ENCODE results near the gene KCNS1. TPM values are rescaled to one million over a fixed set of nuclear protein-coding genes. Genes with fewer than 3 reads are reported as not detected.

KCNS1 gene
- total RNA-seq, 1 donor from 2014 or later, result 3.5 TPM

GRCh38 chr20:45113865-45114264 is 12.9 kb upstream of the KCNS1 start:
- Histone ChIP-seq H3K27me3 (ENCODE audit: low read depth) (no peaks in the 10 kb centered on the region), H3K9me3 (no peaks in the 10 kb centered on the region), H3K27ac (no peak overlapping the region), H3K4me3 (no peak overlapping the region), H3K4me1 (no peaks in the 10 kb centered on the region), H3K36me3 (no peaks in the 10 kb centered on the region)
- ATAC-seq (no peak), DNase-seq (no peak)
- intact Hi-C loops (cut with DNase I), result no loop called here
- no peak for TF ChIP-seq CTCF (IDR thresholded peaks at IDR 0.05)

DNA sequence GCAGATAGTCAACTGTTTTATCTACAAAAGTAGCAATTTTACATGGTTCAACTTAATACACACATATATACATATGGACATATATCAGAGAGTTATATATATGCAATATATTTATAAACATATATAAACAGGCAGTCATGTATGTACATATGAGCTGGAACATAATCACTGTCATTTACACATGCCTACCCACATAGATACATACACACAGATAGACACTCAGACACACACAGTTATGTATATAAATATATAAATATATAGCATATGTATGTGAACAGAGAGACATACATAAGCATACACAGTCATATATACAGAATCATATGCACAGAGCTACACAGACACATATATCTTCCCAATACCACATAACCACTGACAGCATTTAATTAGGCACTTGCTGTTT is 11.8 kb upstream of the KCNS1 start:
- Histone ChIP-seq H3K9me3 (no peaks in the 10 kb centered on the region), H3K4me1 (no peaks in the 10 kb centered on the region), H3K36me3 (no peaks in the 10 kb centered on the region), H3K27ac (no peak overlapping the region), H3K27me3 (ENCODE audit: low read depth) (no peaks in the 10 kb centered on the region), H3K4me3 (no peak overlapping the region)
- TF ChIP-seq CTCF (IDR thresholded peaks at IDR 0.05), result no peak
- intact Hi-C loops (cut with DNase I), result no loop called here
- ATAC-seq, result no peak
- no peak for DNase-seq

DNA sequence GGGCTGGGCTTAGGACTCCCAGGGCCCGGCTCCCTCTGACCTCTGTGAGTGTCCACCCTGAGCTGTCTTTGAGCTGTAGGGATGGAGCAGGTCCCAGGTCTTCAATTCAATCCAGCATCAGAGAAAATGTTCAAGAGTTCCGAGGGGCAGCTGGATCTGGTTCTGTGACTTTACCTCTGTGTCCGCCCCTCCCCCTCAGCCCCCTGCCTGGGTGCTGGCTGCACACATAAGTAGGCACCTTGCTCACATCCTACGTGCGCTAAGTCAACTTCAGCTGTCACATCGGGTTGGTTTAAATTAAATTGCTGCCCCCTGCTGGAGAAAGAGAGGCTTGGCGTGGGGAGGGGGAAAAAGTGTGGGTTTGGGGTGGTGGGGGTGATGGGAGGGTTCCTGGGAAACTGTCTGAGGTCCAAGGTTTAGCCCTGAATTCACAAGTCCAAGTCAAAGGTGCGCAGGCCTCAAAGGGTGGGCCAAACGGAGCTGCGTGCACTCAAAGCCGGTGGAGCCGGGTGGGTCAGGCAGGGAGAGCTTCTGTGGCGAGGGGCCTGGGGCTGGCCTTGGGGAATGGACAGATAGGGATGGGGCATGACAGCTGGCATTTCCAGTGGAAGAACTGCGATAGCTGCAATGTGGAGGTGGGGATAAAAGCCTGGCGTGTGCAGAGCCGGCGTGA is 11.0 kb upstream of the KCNS1 start:
- no peaks in the 10 kb centered on the region for H3K9me3 ChIP-seq
- DNase-seq (no peak), ATAC-seq (no peak)
- no peak overlapping the region for H3K4me3 ChIP-seq
- intact Hi-C loops (cut with DNase I), result no loop called here
- H3K27ac ChIP-seq, result no peak overlapping the region
- no peaks in the 10 kb centered on the region for H3K27me3 ChIP-seq (ENCODE audit: low read depth)
- TF ChIP-seq CTCF (IDR thresholded peaks at IDR 0.05), result peak; percentile 43
- no peaks in the 10 kb centered on the region for H3K4me1 ChIP-seq
- no peaks in the 10 kb centered on the region for H3K36me3 ChIP-seq

DNA sequence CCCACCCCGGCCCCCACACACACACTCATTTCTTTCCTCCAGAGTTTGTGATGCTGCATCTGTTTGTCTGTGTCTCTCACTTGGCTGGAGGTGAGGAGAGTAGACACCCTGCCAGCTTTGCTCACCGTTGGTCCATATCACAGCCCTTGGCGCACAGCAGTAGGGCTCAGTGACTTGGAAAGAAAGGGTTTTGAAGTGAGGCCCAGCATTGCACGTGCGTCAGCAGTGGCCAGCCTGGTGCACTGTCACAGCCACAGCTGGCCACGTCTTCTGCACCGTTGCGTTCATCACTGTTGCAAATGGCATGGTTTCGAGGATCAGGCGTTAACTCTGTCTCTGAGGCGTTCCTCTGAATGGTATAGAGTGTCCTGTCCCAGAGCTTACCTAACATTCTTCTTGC is 10.4 kb upstream of the KCNS1 start:
- Histone ChIP-seq H3K4me1 (no peaks in the 10 kb centered on the region), H3K9me3 (no peaks in the 10 kb centered on the region), H3K4me3 (no peak overlapping the region), H3K27me3 (ENCODE audit: low read depth) (no peaks in the 10 kb centered on the region), H3K36me3 (no peaks in the 10 kb centered on the region), H3K27ac (no peak overlapping the region)
- intact Hi-C loops (cut with DNase I), result no loop called here
- DNase-seq (no peak), ATAC-seq (no peak)
- no peak for TF ChIP-seq CTCF (IDR thresholded peaks at IDR 0.05)

- ATAC-seq, result no peak
- Histone ChIP-seq H3K27me3 (ENCODE audit: low read depth) (no peaks in the 10 kb centered on the region), H3K4me3 (no peak overlapping the region), H3K27ac (no peak overlapping the region), H3K36me3 (no peaks in the 10 kb centered on the region), H3K4me1 (no peaks in the 10 kb centered on the region), H3K9me3 (no peaks in the 10 kb centered on the region)
- intact Hi-C loops (cut with DNase I), result no loop called here
- no peak for TF ChIP-seq CTCF (IDR thresholded peaks at IDR 0.05)
- DNase-seq, result no peak
Measured at GRCh38 chr20:45110301-45110700, 9.4 kb upstream of the KCNS1 start.
